Measurements from ENCODE around the gene GFY. TPM values are rescaled to one million over a fixed set of nuclear protein-coding genes. Genes with fewer than 3 reads are reported as not detected.

The GFY gene
- total RNA-seq, 3 donors from 2014 or later (not counting 1 experiment from before 2014, with no cell fraction given): not detected

DNA sequence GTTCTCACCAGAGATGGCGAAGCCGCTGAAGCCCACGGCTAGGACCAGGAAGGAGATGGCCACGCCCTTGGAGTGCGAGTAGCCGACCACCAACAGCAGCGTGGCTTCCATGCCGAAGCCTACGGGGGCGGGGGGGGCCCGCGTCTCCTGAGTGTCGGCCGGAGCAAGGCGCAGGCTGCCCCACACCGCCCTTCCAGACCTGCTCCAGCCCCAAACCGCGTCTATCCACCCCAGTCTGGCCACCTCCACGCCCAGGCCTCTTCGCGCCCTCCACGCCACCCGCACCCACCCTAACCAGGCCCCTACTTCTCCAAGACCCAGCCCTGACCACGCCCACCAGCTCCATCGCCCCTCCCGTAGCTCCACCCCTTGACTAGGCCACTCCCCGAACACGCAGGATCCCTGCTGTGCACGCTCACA, 6.2 kb downstream of the GFY start:
- H3K27ac Mint-ChIP-seq: no peak overlapping the region
- peaks cover 84% of the 10 kb centered on the region for H3K27me3 ChIP-seq (ENCODE audit: control insufficient read depth, insufficient read depth, low read length)
- ATAC-seq: peak in 1 of 3 donors; percentile 38

DNA sequence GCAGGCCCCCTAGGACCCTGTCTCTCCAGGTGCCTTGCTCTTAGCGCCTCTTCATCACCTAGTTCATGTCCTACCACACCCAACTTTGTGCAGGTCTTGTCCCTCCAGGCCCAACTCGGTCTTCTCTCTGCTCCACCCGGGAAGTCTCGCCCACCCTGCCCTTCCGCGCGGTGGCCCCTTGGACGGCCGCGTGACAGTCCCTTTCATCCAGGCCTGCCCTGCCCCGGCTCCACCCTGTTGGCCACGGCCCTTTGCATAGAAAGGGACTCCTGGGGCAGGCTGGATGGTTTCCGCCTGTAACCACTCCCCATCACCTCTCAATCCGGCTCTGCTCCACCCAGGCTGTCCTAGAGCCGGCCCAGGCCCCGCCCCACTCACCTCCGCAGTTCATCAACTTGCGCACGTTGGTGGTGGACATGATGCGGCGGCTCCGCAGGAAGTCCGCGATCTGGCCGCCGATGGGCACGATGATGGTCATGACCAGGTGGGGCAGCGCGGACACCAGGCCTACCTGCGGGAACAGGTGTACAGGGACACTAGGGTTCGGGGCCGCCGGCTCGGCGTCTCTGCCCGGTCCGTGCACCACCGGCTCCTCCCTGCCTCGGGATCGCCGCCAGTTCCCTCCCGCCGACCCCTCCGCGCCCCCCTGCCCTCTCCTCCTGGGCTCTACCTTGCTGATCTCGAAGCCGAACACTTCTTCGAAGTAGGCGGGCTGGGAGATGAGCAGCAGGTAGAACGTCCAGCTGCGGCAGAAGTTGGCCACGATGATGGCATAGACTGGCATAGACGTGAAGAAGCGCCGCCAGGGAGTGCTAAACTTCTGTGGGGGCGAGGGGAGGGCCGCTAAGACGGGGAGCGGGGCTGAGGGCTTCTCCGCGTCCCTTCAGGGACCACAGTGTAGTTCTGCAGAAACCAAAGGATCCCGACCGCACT, 7.2 kb downstream of the GFY start:
- peaks cover 31 to 49% of the 10 kb centered on the region in 2 donors for H3K4me1 Mint-ChIP-seq

More for the DNA sequence above, 6.2 kb downstream of the GFY start:
- 33% methylated on average over 28 of the region's 29 CpGs for WGBS (ENCODE audit: insufficient coverage)
- H3K4me1 ChIP-seq (ENCODE audit: control insufficient read depth, insufficient read depth, low read length): peaks cover 46% of the 10 kb centered on the region
- Mint-ChIP-seq H3K9me3 (no peaks in the 10 kb centered on the region), H3K4me1 (peaks cover 37 to 52% of the 10 kb centered on the region in 2 donors), H3K36me3 (no peaks in the 10 kb centered on the region), H3K27me3 (ENCODE audit: low read depth in 2 of 2) (peaks cover 77 to 87% of the 10 kb centered on the region in 2 donors), H3K4me3 (no peak overlapping the region)
- no peaks in the 10 kb centered on the region for H3K36me3 ChIP-seq (ENCODE audit: control insufficient read depth, insufficient read depth, low read length)
- H3K9me3 ChIP-seq (ENCODE audit: control insufficient read depth, insufficient read depth, low read length): no peaks in the 10 kb centered on the region
- no peak for TF ChIP-seq CTCF (IDR thresholded peaks at IDR 0.05)
- no peak overlapping the region for H3K4me3 ChIP-seq (ENCODE audit: low read length)
- H3K27ac ChIP-seq (ENCODE audit: low read length): no peak overlapping the region
- intact Hi-C loops (cut with micrococcal nuclease): no loop called here
- DNase-seq: peak in 1 of 2 donors; percentile 58

DNA sequence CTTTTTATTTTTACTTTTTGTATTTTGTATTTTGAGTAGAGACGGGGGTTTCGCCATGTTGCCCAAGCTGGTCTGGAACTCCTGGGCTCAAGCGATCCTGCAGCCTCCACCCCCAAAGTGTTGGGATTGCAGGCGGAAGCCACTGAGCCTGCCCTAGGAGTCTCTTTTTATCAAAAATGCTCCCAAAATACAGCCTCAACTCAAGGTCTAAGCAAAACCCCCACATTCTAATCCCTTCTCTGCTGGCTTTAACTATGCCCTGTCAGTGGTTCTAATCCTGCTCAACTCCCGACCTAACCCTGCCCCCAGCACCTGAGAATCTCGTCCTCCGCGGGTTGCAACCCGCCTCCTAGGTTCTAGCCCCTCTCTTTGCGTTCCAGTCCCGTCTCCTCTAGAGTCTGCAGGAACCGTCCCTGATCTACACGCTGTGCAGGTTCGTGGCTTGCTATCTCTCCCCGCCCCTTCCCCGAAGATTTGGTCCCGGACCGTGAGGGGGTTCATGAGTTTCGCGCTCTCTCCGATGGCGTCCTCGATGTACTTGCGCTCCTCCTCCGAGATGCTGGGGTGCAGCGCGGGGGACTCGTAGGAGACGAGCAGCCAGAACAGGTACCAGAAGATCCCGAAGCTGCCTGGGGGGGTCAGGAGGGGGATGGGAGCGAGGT, 8.2 kb downstream of the GFY start:
- H3K27ac Mint-ChIP-seq: no peak overlapping the region
- peaks cover 22 to 43% of the 10 kb centered on the region in 2 donors for H3K4me1 Mint-ChIP-seq
- intact Hi-C loops (cut with micrococcal nuclease): no loop called here
- no peaks in the 10 kb centered on the region for H3K9me3 ChIP-seq (ENCODE audit: control insufficient read depth, insufficient read depth, low read length)
- H3K4me1 ChIP-seq (ENCODE audit: control insufficient read depth, insufficient read depth, low read length): peaks cover 39% of the 10 kb centered on the region
- no peak for TF ChIP-seq CTCF (IDR thresholded peaks at IDR 0.05)
- H3K9me3 Mint-ChIP-seq: no peaks in the 10 kb centered on the region
- no peak overlapping the region for H3K27ac ChIP-seq (ENCODE audit: low read length)
- no peak overlapping the region for H3K4me3 ChIP-seq (ENCODE audit: low read length)
- DNase-seq (no peak), ATAC-seq (no peak)
- no peaks in the 10 kb centered on the region for H3K36me3 ChIP-seq (ENCODE audit: control insufficient read depth, insufficient read depth, low read length)
- H3K36me3 Mint-ChIP-seq: no peaks in the 10 kb centered on the region
- H3K27me3 ChIP-seq (ENCODE audit: control insufficient read depth, insufficient read depth, low read length): peaks cover 80% of the 10 kb centered on the region
- H3K27me3 Mint-ChIP-seq (ENCODE audit: low read depth in 2 of 2): peaks cover 77 to 89% of the 10 kb centered on the region in 2 donors
- no peak overlapping the region for H3K4me3 Mint-ChIP-seq
- WGBS (ENCODE audit: insufficient coverage): 21% methylated on average over 31 of the region's 31 CpGs

More for the DNA sequence above, 7.2 kb downstream of the GFY start:
- no peak overlapping the region for H3K4me3 Mint-ChIP-seq
- H3K27me3 ChIP-seq (ENCODE audit: control insufficient read depth, insufficient read depth, low read length): peaks cover 82% of the 10 kb centered on the region
- DNase-seq (peak in 1 of 2 donors; percentile 59), ATAC-seq (peak in 2 of 3 donors; percentile 33 to 36)
- H3K4me3 ChIP-seq (ENCODE audit: low read length): no peak overlapping the region
- H3K9me3 Mint-ChIP-seq: no peaks in the 10 kb centered on the region
- H3K27ac ChIP-seq (ENCODE audit: low read length): no peak overlapping the region
- WGBS (ENCODE audit: insufficient coverage): 12% methylated on average over 63 of the region's 63 CpGs
- H3K4me1 ChIP-seq (ENCODE audit: control insufficient read depth, insufficient read depth, low read length): peaks cover 49% of the 10 kb centered on the region
- no peak for TF ChIP-seq CTCF (IDR thresholded peaks at IDR 0.05)
- intact Hi-C loops (cut with micrococcal nuclease): no loop called here
- peaks cover 77 to 87% of the 10 kb centered on the region in 2 donors for H3K27me3 Mint-ChIP-seq (ENCODE audit: low read depth in 2 of 2)
- no peaks in the 10 kb centered on the region for H3K9me3 ChIP-seq (ENCODE audit: control insufficient read depth, insufficient read depth, low read length)
- H3K36me3 Mint-ChIP-seq: no peaks in the 10 kb centered on the region
- peak overlapping the region in 1 of 2 donors; percentile 58 for H3K27ac Mint-ChIP-seq
- H3K36me3 ChIP-seq (ENCODE audit: control insufficient read depth, insufficient read depth, low read length): no peaks in the 10 kb centered on the region
